ENCODE results near the gene RNF38. TPM values are rescaled to one million over a fixed set of nuclear protein-coding genes. Genes with fewer than 3 reads are reported as not detected.

The RNF38 gene
- total RNA-seq, 1 experiment from 2014 or later: 10.8 TPM

DNA sequence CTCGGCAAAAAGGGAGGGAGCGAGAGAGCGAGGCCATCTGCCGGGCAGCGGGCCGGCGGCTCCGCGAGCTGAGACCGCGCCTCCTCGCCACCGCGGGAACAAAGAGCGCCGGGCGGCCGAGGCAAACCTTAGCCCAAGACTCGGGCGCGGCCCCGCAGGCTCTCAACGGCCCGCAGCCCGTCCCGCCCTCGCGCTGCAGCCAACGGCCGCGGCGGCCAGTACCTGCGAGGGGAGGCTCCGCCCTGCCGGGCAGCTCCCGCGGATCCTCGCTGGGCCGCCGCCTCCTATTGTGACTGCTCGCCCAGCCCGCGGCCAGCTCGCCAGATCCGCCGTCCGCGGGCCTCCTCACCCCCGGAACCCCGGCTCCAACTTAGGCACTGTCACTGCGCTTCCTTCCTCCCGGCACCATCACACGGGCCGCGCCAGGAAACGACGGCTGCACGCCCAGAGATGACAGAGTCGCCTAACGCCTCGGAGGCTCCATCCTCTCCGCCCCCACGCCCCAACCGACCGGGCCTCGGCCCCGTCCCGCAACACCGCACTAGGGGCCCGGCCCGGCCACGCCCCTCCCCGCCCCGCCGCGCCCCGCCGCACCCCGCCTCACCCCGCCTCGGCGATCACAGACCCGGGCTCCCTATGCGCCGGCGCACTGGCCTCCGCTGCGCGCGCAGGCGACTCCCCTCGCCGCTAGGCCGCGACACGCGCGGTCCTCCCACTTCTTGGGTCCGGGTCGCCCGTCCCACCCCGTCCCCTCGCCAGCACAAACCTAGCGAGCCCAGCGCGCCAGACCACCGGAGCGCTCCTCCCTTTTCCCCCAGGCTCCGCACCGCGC, 479 bp upstream of the RNF38 start:
- intact Hi-C loops (cut with micrococcal nuclease; ENCODE audit: unreplicated experiment): no loop called here
- no peak for TF ChIP-seq CTCF (IDR thresholded peaks at IDR 0.05; ENCODE audit: unreplicated experiment)
- H3K9me3 Mint-ChIP-seq (ENCODE audit: low read depth, unreplicated experiment): no peaks in the 10 kb centered on the region
- H3K4me3 Mint-ChIP-seq (ENCODE audit: low read depth, unreplicated experiment): peak overlapping the region; percentile 91
- H3K27me3 Mint-ChIP-seq (ENCODE audit: unreplicated experiment): no peaks in the 10 kb centered on the region
- peak overlapping the region; percentile 86 for H3K27ac Mint-ChIP-seq (ENCODE audit: unreplicated experiment)
- CTCF ChIA-PET: no interaction called here
- H3K4me1 Mint-ChIP-seq (ENCODE audit: low read depth, unreplicated experiment): no peaks in the 10 kb centered on the region
- H3K36me3 Mint-ChIP-seq (ENCODE audit: insufficient read depth, unreplicated experiment): peaks cover 20% of the 10 kb centered on the region
- BruUV-seq (replicated peaks): no TSS peak
- peak; percentile 71 for DNase-seq

GRCh38 chr9:36398745-36399144, 1.3 kb downstream of the RNF38 start:
- BruUV-seq (replicated peaks): no TSS peak
- H3K27me3 Mint-ChIP-seq (ENCODE audit: unreplicated experiment): no peaks in the 10 kb centered on the region

GRCh38 chr9:36396985-36397384, 3.1 kb downstream of the RNF38 start:
- BruUV-seq (replicated peaks): no TSS peak
- CTCF ChIA-PET: interaction anchor here (0.6 kb wide), 1 partner anchor 281 kb away, joined by 5 read pairs; no protein-coding TSS in a partner anchor
- no peak for DNase-seq
- Mint-ChIP-seq H3K27me3 (ENCODE audit: unreplicated experiment) (no peaks in the 10 kb centered on the region), H3K4me1 (ENCODE audit: low read depth, unreplicated experiment) (no peaks in the 10 kb centered on the region), H3K4me3 (ENCODE audit: low read depth, unreplicated experiment) (no peak overlapping the region), H3K36me3 (ENCODE audit: insufficient read depth, unreplicated experiment) (peaks cover 20% of the 10 kb centered on the region), H3K9me3 (ENCODE audit: low read depth, unreplicated experiment) (no peaks in the 10 kb centered on the region), H3K27ac (ENCODE audit: unreplicated experiment) (no peak overlapping the region)
- intact Hi-C loops (cut with micrococcal nuclease; ENCODE audit: unreplicated experiment): no loop called here
- no peak for TF ChIP-seq CTCF (IDR thresholded peaks at IDR 0.05; ENCODE audit: unreplicated experiment)

More at GRCh38 chr9:36398745-36399144, 1.3 kb downstream of the RNF38 start:
- H3K4me3 Mint-ChIP-seq (ENCODE audit: low read depth, unreplicated experiment): peak overlapping the region; percentile 91
- CTCF ChIA-PET: no interaction called here
- TF ChIP-seq CTCF (IDR thresholded peaks at IDR 0.05; ENCODE audit: unreplicated experiment): no peak
- peaks cover 20% of the 10 kb centered on the region for H3K36me3 Mint-ChIP-seq (ENCODE audit: insufficient read depth, unreplicated experiment)
- no peak overlapping the region for H3K27ac Mint-ChIP-seq (ENCODE audit: unreplicated experiment)
- intact Hi-C loops (cut with micrococcal nuclease; ENCODE audit: unreplicated experiment): no loop called here
- H3K9me3 Mint-ChIP-seq (ENCODE audit: low read depth, unreplicated experiment): no peaks in the 10 kb centered on the region
- no peaks in the 10 kb centered on the region for H3K4me1 Mint-ChIP-seq (ENCODE audit: low read depth, unreplicated experiment)
- DNase-seq: no peak

GRCh38 chr9:36392489-36392888, 7.6 kb downstream of the RNF38 start:
- intact Hi-C loops (cut with micrococcal nuclease; ENCODE audit: unreplicated experiment): no loop called here
- H3K4me1 Mint-ChIP-seq (ENCODE audit: low read depth, unreplicated experiment): peaks cover 6% of the 10 kb centered on the region
- no peak overlapping the region for H3K4me3 Mint-ChIP-seq (ENCODE audit: low read depth, unreplicated experiment)
- BruUV-seq (replicated peaks): no TSS peak
- no peak for TF ChIP-seq CTCF (IDR thresholded peaks at IDR 0.05; ENCODE audit: unreplicated experiment)
- DNase-seq: no peak
- no peaks in the 10 kb centered on the region for H3K27me3 Mint-ChIP-seq (ENCODE audit: unreplicated experiment)
- H3K9me3 Mint-ChIP-seq (ENCODE audit: low read depth, unreplicated experiment): no peaks in the 10 kb centered on the region
- no peak overlapping the region for H3K27ac Mint-ChIP-seq (ENCODE audit: unreplicated experiment)
- H3K36me3 Mint-ChIP-seq (ENCODE audit: insufficient read depth, unreplicated experiment): no peaks in the 10 kb centered on the region
- CTCF ChIA-PET: no interaction called here

Data from Calu3 (cell line).